ENCODE results near the gene IL9.

DNA sequence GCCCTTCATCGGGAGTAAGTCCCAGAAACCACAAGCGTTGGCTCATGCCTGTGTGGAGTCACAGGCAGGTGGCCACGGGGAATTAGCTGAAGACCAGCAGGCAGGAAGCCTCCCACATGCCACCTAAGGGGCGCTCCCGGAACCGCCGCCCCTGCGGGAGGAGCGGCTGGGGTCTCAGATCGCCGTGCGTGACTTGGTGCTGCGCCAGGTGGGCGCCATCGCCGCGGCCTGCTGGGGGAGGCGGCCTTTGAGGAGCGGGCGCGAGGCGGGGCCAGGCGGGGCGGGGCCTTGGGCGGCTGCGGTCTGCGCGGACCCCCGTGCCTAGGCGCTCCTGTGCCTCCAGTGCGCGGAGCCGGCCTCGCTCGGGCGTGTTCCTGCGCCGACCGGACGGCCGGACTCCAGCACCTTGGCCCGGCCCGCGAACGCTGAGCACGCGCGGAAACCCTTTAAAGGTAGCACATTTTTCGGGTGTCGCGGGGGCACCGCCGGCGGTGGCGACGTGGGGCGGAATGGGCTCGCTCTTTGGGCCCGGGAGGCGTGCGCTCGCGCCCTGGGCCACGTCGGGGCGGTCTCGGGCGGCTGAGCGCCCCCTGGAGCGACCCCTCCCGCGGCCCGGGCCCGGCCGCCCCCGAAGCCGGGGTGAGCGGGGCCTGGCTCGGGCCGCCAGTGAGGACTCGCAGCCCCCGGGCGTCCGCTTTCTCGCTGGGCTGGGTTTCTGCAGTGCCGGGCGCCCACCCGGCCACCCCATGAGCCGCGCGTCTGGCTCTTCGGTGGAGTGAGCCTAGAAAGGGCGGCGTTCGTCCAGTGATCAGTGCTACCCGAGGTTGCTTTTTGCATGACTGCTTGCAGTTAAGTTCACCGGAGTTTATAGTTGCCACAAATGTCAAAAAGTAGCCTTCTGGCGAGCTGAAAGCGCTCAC is 34.6 kb upstream of the IL9 start:
- TF ChIP-seq EZH2 (IDR thresholded peaks at IDR 0.05; ENCODE audit: low read depth), result no peak
- TF ChIP-seq, protein P1, sequence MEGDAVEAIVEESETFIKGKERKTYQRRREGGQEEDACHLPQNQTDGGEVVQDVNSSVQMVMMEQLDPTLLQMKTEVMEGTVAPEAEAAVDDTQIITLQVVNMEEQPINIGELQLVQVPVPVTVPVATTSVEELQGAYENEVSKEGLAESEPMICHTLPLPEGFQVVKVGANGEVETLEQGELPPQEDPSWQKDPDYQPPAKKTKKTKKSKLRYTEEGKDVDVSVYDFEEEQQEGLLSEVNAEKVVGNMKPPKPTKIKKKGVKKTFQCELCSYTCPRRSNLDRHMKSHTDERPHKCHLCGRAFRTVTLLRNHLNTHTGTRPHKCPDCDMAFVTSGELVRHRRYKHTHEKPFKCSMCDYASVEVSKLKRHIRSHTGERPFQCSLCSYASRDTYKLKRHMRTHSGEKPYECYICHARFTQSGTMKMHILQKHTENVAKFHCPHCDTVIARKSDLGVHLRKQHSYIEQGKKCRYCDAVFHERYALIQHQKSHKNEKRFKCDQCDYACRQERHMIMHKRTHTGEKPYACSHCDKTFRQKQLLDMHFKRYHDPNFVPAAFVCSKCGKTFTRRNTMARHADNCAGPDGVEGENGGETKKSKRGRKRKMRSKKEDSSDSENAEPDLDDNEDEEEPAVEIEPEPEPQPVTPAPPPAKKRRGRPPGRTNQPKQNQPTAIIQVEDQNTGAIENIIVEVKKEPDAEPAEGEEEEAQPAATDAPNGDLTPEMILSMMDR (conservative IDR thresholded peaks at IDR 0.05), result no peak
